HEK293 (cell line): ENCODE measurements around the gene CHRNA9.
A peak's percentile ranks its signal among the peaks of the same experiment; 100 is the strongest.

Source experiments
- GLI2 ChIP-seq: fragments of 450-650 bp; formaldehyde crosslinking; IDR thresholded peaks from 2 replicates; pipeline ENCODE4; 2017; ENCODE audit warnings: missing biosample characterization, missing genetic modification characterization, low read depth, borderline replicate concordance
- HIC1 ChIP-seq: fragments of 450-650 bp; formaldehyde crosslinking; IDR thresholded peaks from 2 replicates; pipeline ENCODE4 v1.5.1; 2016; ENCODE audit warnings: missing biosample characterization, missing genetic modification characterization
- KLF9 ChIP-seq: fragments of 450-650 bp; formaldehyde crosslinking; IDR thresholded peaks from 2 replicates; pipeline ENCODE4 v1.5.1; 2016; ENCODE audit warnings: missing biosample characterization, missing genetic modification characterization, low read depth
- OSR2 ChIP-seq: fragments of 450-650 bp; formaldehyde crosslinking; IDR thresholded peaks from 2 replicates; pipeline ENCODE4 v1.5.1; 2016; ENCODE audit warnings: missing biosample characterization, missing genetic modification characterization
- REST ChIP-seq: fragments of 450-650 bp; formaldehyde crosslinking; IDR thresholded peaks from 2 replicates; pipeline ENCODE4 v1.5.1; 2016; ENCODE audit warnings: missing biosample characterization, missing genetic modification characterization
- SP7 ChIP-seq: fragments of 450-650 bp; formaldehyde crosslinking; IDR thresholded peaks from 2 replicates; pipeline ENCODE4 v1.5.1; 2016; ENCODE audit warnings: missing biosample characterization, missing genetic modification characterization
- TRIM28 ChIP-seq: IDR thresholded peaks from 2 replicates; pipeline ENCODE4 v1.6.1; 2011; ENCODE audit warnings: low read length, control low read depth, borderline replicate concordance
- YY1 ChIP-seq: fragments of 450-650 bp; formaldehyde crosslinking; IDR thresholded peaks from 2 replicates; pipeline ENCODE4 v1.5.1; 2018; ENCODE audit warnings: missing biosample characterization, missing genetic modification characterization
- ZBTB6 ChIP-seq: fragments of 450-650 bp; formaldehyde crosslinking; IDR thresholded peaks from 2 replicates; pipeline ENCODE4 v1.5.1; 2017; ENCODE audit warnings: missing biosample characterization, missing genetic modification characterization
- ZBTB8A ChIP-seq: fragments of 450-650 bp; formaldehyde crosslinking; IDR thresholded peaks from 2 replicates; pipeline ENCODE4 v1.5.1; 2016; ENCODE audit warnings: missing biosample characterization, missing genetic modification characterization
- ZFHX2 ChIP-seq: fragments of 450-650 bp; formaldehyde crosslinking; conservative IDR thresholded peaks from 2 replicates; pipeline ENCODE4 v1.5.1; 2016; ENCODE audit warnings: missing biosample characterization, missing genetic modification characterization
- ZNF133 ChIP-seq: fragments of 450-650 bp; formaldehyde crosslinking; IDR thresholded peaks from 2 replicates; pipeline ENCODE4 v1.5.1; 2016; ENCODE audit warnings: missing biosample characterization, missing genetic modification characterization
- ZNF146 ChIP-seq: fragments of 450-650 bp; formaldehyde crosslinking; IDR thresholded peaks from 2 replicates; pipeline ENCODE4 v1.5.1; 2016; ENCODE audit warnings: missing biosample characterization, missing genetic modification characterization
- ZNF26 ChIP-seq: fragments of 450-650 bp; formaldehyde crosslinking; IDR thresholded peaks from 2 replicates; pipeline ENCODE4 v1.5.1; 2016; ENCODE audit warnings: missing biosample characterization, missing genetic modification characterization
- ZNF280C ChIP-seq: fragments of 450-650 bp; formaldehyde crosslinking; IDR thresholded peaks from 2 replicates; pipeline ENCODE4 v1.5.1; 2016; ENCODE audit warnings: missing biosample characterization, missing genetic modification characterization
- ZNF302 ChIP-seq: fragments of 450-650 bp; formaldehyde crosslinking; IDR thresholded peaks from 2 replicates; pipeline ENCODE4 v1.5.1; 2016; ENCODE audit warnings: missing biosample characterization, missing genetic modification characterization, low read depth
- ZNF324 ChIP-seq: fragments of 450-650 bp; formaldehyde crosslinking; IDR thresholded peaks from 2 replicates; pipeline ENCODE4 v1.5.1; 2016; ENCODE audit warnings: missing biosample characterization, missing genetic modification characterization
- ZNF37A ChIP-seq: fragments of 450-650 bp; IDR thresholded peaks from 2 replicates; pipeline ENCODE4 v1.5.1; 2018; ENCODE audit warnings: missing biosample characterization, missing genetic modification characterization
- ZNF423 ChIP-seq: fragments of 450-650 bp; formaldehyde crosslinking; IDR thresholded peaks from 2 replicates; pipeline ENCODE4 v1.5.1; 2016; ENCODE audit warnings: missing biosample characterization, missing genetic modification characterization
- ZNF596 ChIP-seq: fragments of 450-650 bp; IDR thresholded peaks from 2 replicates; pipeline ENCODE4 v1.5.0; 2018; ENCODE audit warnings: missing biosample characterization, mild to moderate bottlenecking, missing genetic modification characterization, moderate library complexity
- ZNF621 ChIP-seq: fragments of 450-650 bp; formaldehyde crosslinking; IDR thresholded peaks from 2 replicates; pipeline ENCODE4 v1.5.1; 2017; ENCODE audit warnings: missing biosample characterization, missing genetic modification characterization
- ZNF664 ChIP-seq: fragments of 450-650 bp; formaldehyde crosslinking; IDR thresholded peaks from 2 replicates; pipeline ENCODE4 v1.5.1; 2016; ENCODE audit warnings: missing biosample characterization, missing genetic modification characterization
- ZNF76 ChIP-seq: fragments of 450-650 bp; formaldehyde crosslinking; IDR thresholded peaks from 2 replicates; pipeline ENCODE4; 2016; ENCODE audit warnings: low read depth, missing biosample characterization, missing genetic modification characterization, borderline replicate concordance
- ZNF776 ChIP-seq: fragments of 450-650 bp; formaldehyde crosslinking; IDR thresholded peaks from 2 replicates; pipeline ENCODE4 v1.5.0; 2017; ENCODE audit warnings: missing biosample characterization, missing genetic modification characterization, borderline replicate concordance
- ZNF791 ChIP-seq: fragments of 450-650 bp; formaldehyde crosslinking; IDR thresholded peaks from 2 replicates; pipeline ENCODE4 v1.5.1; 2016; ENCODE audit warnings: missing biosample characterization, missing genetic modification characterization
- TF ChIP-seq, protein P1 (sequence below): fragments of 450-650 bp; formaldehyde crosslinking; IDR thresholded peaks from 2 replicates; pipeline ENCODE4 v1.5.1; 2017; ENCODE audit warnings: missing biosample characterization, missing genetic modification characterization
- TF ChIP-seq, protein P2 (sequence below): fragments of 450-650 bp; formaldehyde crosslinking; IDR thresholded peaks from 2 replicates; pipeline ENCODE4 v1.5.1; 2016; ENCODE audit warnings: missing biosample characterization, missing genetic modification characterization

CHRNA9 gene

DNA sequence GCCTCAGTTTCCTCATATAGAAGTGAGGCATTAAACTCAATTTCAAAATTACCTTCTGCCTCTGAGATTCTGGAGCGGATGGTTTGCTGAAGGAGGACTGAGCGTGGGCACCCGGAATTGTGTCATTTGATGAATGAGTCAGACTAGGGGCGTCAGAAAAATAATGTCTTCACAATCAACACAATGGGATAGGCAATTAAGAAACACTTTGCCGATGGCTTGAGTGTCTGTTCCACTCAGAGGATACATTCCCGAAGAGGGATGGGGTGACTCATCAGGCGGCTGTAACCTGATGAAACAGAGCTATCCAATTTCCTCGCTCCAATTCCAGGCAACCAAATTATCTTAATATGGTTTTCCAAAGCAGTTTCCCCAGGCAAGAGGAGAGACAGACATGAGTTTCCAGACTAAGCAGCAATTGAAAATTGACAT lies 1.2 kb upstream of the CHRNA9 start (continued):
- peak; percentile 28; the same call in 1 of the 2 replicates for TF ChIP-seq ZNF76 (tag by site-specific recombination)
- no peak for TF ChIP-seq ZBTB8A (tag by site-specific recombination)
- no peak for TF ChIP-seq ZNF280C
- peak; percentile 74; the same call in 1 of the 2 replicates for TF ChIP-seq TRIM28
- TF ChIP-seq ZNF302 (tag by site-specific recombination): no peak
- peak; percentile 84 for TF ChIP-seq ZFHX2
- no peak for TF ChIP-seq ZNF423 (tag by site-specific recombination)
- TF ChIP-seq YY1 (tag by site-specific recombination): no peak
- no peak for TF ChIP-seq ZNF621 (tag by site-specific recombination)
- no peak for TF ChIP-seq ZNF37A (tag by site-specific recombination)
- TF ChIP-seq, protein P1, sequence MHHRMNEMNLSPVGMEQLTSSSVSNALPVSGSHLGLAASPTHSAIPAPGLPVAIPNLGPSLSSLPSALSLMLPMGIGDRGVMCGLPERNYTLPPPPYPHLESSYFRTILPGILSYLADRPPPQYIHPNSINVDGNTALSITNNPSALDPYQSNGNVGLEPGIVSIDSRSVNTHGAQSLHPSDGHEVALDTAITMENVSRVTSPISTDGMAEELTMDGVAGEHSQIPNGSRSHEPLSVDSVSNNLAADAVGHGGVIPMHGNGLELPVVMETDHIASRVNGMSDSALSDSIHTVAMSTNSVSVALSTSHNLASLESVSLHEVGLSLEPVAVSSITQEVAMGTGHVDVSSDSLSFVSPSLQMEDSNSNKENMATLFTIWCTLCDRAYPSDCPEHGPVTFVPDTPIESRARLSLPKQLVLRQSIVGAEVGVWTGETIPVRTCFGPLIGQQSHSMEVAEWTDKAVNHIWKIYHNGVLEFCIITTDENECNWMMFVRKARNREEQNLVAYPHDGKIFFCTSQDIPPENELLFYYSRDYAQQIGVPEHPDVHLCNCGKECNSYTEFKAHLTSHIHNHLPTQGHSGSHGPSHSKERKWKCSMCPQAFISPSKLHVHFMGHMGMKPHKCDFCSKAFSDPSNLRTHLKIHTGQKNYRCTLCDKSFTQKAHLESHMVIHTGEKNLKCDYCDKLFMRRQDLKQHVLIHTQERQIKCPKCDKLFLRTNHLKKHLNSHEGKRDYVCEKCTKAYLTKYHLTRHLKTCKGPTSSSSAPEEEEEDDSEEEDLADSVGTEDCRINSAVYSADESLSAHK: peak; percentile 86
- TF ChIP-seq ZNF664 (tag by site-specific recombination): 0 out of 2 replicates have a peak, but pooled peaks have one; percentile 9
- peak; percentile 98 for TF ChIP-seq HIC1 (tag by site-specific recombination)
- no peak for TF ChIP-seq REST (tag by site-specific recombination)
- peak; percentile 83 for TF ChIP-seq ZNF596 (tag by site-specific recombination)
- TF ChIP-seq, protein P2, sequence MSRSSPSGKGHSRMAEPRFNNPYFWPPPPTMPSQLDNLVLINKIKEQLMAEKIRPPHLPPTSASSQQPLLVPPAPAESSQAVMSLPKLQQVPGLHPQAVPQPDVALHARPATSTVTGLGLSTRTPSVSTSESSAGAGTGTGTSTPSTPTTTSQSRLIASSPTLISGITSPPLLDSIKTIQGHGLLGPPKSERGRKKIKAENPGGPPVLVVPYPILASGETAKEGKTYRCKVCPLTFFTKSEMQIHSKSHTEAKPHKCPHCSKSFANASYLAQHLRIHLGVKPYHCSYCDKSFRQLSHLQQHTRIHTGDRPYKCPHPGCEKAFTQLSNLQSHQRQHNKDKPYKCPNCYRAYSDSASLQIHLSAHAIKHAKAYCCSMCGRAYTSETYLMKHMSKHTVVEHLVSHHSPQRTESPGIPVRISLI (tag by site-specific recombination): no peak
- TF ChIP-seq OSR2 (tag by site-specific recombination): peak; percentile 73
- 0 out of 2 replicates have a peak, but pooled peaks have one; percentile 18 for TF ChIP-seq ZNF146 (tag by site-specific recombination)
- TF ChIP-seq ZNF791 (tag by site-specific recombination): no peak
- peak; percentile 73; the same call in 1 of the 2 replicates for TF ChIP-seq GLI2 (tag by site-specific recombination)
- no peak for TF ChIP-seq ZNF776 (tag by site-specific recombination)
- TF ChIP-seq KLF9: no peak
- TF ChIP-seq SP7 (tag by site-specific recombination): peak; percentile 96
- peak; percentile 20; the same call in 1 of the 2 replicates for TF ChIP-seq ZBTB6 (tag by site-specific recombination)
- TF ChIP-seq ZNF133: no peak
- TF ChIP-seq ZNF324 (tag by site-specific recombination): peak; percentile 79
- TF ChIP-seq ZNF26 (tag by site-specific recombination): no peak
